ENCODE results near the gene CXCL10.

DNA sequence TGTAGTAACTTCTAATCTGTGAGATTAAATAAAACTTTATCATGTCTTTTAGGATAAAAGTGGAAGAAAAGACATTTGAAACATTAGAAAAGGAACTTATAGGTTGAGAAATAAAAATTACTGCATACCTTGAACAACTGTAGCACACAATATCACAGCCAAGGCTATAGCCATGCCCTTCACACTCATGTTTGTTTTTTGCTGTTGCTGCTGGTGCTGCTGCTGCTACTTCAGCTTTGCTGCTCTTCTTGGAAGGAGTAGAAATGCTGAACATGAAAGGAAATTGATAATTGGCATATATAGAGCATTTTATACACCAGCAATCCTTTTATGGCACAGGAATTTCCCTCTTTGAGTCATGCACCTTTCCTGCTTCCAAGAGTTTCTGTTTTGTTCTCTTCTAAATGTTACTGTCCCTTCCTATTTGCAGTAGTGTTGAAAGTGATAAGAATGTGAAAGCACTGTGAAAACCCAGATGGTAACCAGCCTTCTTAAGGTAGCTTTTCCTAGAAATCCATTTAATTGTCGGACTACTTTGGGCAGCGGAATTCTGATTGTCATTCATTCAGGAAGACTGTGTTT lies 12.6 kb upstream of the CXCL10 start, which contains the start of gene CXCL11:
- TF ChIP-seq, protein P1, sequence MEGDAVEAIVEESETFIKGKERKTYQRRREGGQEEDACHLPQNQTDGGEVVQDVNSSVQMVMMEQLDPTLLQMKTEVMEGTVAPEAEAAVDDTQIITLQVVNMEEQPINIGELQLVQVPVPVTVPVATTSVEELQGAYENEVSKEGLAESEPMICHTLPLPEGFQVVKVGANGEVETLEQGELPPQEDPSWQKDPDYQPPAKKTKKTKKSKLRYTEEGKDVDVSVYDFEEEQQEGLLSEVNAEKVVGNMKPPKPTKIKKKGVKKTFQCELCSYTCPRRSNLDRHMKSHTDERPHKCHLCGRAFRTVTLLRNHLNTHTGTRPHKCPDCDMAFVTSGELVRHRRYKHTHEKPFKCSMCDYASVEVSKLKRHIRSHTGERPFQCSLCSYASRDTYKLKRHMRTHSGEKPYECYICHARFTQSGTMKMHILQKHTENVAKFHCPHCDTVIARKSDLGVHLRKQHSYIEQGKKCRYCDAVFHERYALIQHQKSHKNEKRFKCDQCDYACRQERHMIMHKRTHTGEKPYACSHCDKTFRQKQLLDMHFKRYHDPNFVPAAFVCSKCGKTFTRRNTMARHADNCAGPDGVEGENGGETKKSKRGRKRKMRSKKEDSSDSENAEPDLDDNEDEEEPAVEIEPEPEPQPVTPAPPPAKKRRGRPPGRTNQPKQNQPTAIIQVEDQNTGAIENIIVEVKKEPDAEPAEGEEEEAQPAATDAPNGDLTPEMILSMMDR (conservative IDR thresholded peaks at IDR 0.05), result no peak
- no peak for TF ChIP-seq ZFX (IDR thresholded peaks at IDR 0.05)

All from C4-2B (cell line).